HG03196 (cell line): ENCODE results near the gene TJP2.
A peak's percentile ranks its signal among the peaks of the same experiment; 100 is the strongest.
"Not testable (repeated sequence)": the region's sequence is repeated elsewhere in the genome, so short reads cannot be mapped to it uniquely, and the experiment has no call there.

Experiments
- ATAC-seq: cut with Tn5 transposase; IDR thresholded peaks from one replicate; pipeline ENCODE4 v1.9.1; 2021; ENCODE audit not compliant: unreplicated experiment

TJP2 gene

DNA sequence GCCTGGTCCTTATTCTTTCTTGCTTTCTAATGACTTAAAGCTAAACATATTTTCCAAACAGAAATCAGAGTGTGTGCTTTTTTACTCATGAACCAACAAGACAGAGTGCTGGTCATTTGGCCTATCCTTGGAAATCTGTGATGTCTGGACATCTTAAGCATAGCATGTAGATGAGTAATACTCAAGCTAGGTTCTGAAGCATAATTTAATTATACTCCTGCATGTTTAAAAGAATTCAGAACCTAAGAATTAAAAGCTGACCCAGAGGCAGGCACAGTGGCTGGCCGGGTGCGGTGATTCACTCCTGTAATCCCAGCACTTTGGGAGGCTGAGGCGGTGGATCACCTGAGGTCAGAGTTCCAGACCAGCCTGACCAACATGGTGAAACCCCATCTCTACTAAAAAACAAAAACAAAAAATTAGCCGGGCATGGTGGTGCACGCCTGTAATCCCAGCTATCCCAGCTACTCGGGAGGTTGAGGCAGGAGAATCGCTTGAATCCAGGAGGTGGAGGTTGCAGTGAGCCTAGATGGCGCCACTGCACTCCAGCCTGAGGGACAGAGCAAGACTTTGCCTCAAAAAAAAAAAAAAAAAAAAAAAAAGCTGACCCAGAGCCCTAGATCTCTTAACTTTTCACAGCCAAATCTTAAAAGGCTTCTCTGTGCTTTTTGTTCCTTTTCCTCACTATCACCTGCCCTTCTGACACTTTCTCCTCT is 16.2 kb upstream of the TJP2 start:
- no peak for ATAC-seq

DNA sequence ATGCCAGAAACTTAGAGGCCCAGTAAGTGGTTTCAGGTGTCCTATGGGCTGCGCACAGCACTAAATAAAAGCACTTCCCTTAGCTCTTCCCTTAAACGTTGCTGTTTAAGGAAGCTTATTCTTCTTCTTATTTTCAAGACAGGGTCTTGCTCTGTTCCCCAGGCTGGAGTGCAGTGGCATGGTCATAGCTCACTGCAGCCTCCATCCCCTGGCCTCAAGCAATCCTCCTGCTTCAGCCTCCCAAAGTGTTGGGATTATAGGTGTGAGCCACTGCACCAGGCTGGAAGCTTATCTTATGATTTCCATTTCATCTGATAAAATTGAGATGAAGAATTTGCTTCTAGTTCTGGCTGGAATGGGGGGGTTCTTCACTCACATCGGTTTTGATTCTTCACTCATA is 15.6 kb upstream of the TJP2 start:
- no peak for ATAC-seq

DNA sequence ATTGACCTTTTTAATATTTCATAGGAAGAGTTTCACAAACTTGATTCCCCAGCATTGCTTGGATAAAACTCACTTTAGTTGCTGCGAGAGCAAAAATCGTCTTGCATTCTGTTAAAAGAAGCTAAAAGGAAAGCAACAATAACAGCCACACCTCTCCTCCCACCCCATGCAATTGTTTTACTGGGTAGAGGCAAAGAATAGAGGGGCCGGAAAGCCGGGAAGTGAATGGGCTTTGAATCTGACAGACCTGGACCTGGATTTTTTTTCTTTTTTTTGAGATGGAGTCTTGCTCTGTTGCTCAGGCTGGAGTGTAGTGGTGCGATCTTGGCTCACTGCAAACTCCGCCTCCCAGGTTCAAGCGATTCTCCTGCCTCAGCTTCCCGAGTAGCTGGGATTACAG is 9.5 kb upstream of the TJP2 start:
- ATAC-seq = not testable (repeated sequence)

DNA sequence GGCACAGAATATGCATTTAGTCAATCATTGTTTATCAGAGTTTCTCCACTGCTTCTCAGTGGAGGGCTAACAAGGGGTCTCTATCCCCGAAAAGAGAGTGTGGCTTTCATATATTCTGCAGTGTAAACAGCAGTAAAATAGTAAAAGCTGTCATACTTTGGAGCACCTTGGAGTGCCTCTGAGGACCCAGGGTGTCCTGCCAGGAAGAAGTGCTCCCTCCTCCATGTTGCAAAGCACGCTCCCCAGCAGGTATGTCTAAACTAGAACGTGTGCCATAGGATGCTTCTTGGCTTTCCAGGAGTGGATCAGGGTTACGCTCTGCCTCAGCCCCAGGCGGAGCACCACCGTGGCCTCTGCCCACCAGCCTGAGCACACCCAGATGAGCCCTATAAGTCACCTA is 8.5 kb upstream of the TJP2 start:
- ATAC-seq = no peak

DNA sequence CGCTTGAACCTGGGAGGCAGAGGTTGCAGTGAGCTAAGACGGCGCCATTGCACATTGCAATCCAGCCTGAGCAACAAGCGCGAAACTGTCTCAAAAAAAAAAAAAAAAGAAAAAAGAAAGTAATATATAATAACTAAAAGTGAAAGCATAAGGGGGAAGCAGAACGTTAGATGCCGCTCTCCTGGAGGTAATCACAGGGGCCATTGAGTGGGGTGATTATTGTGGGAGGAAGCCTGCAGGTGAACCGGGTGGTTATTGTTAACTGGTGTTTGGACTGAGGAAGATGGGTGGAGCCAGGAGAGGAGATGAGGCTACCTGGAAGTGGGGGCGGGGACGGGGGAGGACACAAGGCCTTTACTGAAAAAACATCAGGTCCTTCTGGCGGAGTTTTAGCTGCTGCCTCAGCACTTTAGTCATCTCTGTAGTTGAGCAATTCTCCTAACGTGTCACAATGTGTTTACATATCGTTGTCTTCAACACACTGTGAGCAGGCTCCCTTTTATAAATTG is 5.3 kb upstream of the TJP2 start:
- peak; percentile 39 for ATAC-seq

DNA sequence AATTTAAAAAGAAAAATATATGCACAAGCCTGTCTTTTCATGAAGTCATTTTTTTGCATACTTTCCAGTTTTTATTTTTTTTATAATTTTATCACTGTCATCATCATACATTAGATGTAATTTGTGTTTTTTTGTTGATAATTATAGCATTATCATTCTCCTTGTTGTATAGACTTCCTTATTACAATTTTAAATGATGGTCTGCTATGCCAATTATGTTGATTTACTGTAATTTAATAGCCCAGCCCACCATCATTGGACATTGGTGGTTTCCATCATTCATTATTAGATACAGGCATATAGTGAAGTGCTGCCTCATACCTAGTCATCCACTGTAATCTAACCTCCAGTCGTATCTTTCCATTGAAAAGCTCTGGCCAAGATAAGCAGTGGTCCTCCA is 3.8 kb upstream of the TJP2 start:
- no peak for ATAC-seq

DNA sequence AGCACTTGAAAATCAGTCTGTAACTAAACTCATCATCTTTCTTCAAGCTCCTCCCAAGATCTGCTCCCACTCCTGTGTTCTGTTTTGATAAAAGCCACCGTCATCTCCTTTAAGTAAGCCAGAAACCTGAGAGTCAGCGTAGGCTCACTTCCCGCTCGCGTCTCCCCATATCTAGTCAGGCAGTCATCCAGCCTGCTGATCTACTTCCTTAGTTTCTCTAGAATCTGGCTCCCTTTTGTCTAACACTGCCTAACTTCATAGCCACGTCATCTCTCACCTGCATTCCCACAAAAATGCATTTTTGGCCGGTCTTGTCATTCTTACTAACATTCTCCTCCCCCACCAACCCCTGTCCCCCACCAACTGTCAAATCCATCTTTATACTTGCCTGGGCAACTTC is 3.0 kb upstream of the TJP2 start:
- no peak for ATAC-seq

DNA sequence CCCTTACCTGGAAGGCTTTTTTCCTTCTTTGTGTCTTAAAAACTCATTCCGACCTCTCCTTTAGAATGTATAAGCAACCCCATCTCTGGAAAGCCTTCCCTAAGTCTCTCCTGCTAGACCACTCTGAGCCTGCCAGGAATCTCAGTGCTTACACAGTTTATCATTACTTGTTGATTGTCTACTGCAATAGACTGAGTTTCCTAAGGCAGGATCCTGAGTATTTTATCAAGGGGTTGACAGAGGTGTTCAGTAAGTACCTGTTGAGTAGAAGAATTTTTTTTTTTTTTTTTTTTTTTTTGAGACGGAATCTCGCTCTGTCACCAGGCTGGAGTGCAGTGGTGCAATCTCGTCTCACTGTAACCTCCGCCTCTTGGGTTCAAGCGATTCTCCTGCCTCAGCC is 2.6 kb upstream of the TJP2 start:
- ATAC-seq = no peak

DNA sequence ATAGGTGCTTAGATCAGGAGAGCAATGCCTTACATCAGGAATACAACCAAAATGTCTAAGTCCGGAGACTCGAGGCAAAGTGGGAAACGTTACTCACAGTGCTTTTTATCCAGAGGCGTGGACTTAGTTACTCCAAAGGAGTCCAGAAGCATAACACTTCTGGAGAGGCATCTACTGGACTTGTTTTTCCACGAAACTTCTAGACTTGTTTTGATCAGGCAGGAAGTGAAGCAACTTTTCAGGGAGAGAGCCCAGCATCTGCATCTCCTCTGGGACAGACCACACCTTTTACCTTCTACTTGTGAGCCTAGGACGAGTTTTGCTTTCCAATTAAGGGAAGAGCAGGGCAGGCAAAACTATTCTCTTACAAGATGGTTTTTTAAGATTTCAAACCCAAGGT is 1.2 kb upstream of the TJP2 start:
- ATAC-seq = no peak

DNA sequence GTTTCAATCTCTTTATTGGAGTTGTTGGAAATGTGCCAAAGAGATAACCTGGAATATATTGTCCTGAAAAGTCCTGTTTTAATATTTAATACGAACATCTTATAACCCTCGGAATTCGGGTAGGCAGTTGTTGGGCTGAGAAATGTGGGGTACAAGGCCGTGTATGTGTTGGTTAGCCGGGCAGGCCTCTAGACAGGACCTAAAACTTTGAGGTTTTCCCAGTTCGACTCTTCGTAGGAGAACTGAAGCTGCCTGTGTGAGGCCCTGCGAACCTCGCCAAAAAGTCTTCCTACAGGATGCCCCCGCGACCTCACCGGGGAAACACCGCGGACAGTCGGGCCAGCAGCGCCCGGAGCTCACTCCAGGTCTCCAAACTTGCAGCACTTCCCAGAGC is 583 bp upstream of the TJP2 start:
- ATAC-seq = no peak

DNA sequence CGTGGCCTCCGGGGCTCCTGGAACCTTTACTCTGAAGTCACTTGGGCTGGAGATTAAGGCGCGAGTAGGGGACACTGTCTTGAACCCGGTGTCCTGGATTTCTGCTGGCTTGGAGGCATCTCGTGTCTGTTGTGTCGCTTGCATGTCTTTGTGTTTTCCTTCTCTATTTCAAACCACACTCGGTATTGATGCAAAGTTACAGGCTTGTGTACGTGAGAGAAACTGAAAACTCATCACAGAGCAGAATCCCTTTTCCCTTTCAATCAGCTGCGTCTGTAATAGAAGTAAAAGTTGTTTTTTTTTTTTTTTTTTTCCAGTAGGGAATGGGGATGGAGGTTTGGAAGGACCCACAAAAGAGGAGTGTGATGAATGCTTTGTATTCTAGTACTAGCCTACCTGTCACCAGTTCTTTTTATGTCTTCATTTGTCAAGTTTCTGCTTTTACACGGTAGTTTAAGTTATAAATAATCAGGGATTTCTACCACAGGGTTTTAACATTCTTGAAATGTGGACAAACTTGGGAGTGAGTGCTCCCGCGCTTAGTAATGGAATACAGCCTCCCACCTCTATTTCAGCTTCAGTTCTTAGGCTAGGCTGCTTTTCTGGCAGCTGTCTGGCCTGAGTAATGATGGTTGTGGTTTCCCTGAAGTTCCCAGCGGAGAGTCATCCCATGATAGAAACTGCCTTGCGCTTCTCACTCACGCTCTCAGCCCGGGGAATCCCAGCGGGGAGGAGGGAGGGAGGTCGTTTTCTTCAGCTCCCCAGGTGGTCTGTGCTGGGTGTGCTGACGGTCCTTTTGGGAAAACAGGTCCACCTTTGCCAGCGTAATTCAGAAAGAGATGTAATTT is 763 bp downstream of the TJP2 start:
- peak; percentile 58 for ATAC-seq

DNA sequence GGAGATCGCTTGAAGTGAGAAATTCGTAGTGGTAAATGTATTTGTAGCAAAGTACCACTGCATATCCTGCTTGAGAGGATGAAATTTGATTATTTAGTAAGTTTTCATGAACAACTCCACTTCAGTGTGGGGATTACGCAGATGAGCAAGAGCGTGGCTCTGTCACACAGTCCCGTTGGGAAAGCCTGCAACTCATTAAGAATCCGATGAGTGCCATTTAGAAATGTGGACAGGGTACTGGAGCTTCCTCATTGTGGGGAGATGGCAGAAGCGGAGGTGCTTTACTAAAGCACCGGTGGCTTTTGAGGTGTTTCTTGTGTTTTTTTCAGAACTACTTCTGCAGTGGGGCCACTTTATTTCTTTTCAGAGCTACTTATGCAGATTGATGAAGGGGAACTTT is 1.4 kb downstream of the TJP2 start:
- peak; percentile 17 for ATAC-seq

DNA sequence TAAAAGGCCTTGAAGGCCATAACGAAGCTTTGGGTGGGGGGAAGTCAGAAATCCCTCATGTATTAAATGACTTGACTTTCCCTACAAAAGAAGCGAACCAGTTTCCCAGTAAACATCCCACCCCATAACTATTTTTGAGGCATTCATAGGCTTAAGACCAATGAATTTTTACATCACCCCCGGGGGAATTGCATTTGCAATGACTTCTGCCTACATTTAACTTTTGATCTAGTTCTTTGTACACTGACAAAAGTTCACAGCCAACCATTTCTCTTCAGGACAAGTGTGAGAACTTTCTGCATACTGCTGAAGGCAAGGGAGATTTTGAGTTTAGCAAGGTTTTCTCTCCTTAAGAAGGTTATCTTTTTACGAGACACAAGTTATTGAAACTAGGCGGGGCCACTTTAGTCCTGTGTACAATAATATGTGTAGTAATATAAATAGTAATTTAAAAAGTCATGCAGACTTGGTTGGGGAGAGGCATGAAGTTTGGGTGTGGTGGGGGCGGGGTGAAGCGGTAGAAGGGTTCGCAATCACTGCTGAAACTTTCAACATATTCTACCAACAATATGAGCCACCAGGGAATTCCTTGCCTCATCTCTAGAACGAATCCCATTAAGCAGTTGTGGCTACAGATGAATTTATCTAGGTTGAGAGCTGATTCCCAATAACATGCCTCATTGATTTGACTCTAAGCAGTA is 2.5 kb downstream of the TJP2 start:
- no peak for ATAC-seq

DNA sequence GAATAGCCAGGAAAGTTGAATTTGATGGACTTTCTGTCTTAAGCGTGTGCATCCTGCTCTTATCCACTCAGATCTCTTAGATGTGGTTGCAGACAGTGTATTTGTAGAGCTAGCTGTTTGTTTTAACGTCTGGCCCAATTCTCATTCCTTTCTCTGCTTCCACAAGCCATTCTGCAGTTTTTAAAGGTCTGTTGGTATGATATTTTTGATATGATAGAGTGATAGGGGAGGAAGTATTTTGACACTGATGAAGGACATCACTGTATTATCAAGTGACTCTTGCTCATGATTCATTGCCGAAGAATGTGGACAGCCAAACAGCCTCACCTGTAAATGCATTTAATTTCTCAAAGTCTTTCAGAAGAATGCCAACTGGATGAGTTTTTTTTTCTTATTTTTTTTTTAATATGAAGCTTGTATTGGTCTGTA is 4.5 kb downstream of the TJP2 start:
- ATAC-seq = no peak

DNA sequence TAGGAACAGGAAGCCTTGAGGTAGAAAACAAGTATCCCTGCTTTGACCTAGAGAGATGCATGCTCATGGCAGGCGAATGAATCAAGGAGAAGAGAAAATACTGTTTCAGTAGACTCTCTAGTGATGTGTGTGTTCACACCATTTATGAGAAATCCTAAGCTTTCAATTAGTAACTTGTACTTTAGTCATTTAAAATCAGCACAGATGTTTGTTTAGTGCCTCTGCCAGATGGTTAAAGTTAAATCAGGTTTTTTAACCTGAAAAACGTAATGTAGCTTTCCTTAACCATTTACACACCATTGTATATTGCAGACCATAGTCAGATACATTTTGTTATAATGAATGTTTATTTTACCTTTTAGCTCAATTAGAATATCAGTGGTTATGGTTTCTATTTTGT is 5.0 kb downstream of the TJP2 start:
- no peak for ATAC-seq

DNA sequence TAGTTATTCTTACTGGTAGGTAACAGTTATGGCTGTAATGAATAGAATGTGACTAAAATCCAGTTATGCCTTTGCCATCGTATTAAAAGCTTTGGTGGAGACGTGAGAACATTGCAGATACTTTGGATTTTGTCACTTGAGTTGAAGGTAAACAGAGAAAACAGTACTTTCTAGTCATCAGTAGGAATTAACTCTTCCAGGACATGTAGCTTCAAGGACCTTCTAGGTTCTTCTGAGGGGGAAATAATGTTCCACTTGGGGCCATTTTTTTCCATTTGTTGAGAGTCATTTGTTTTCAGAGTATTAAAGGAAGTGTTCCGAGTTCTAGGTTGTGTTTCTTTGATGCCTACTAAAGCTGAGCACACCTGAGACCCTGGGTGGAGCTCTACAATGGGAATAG is 6.1 kb downstream of the TJP2 start:
- ATAC-seq = no peak

DNA sequence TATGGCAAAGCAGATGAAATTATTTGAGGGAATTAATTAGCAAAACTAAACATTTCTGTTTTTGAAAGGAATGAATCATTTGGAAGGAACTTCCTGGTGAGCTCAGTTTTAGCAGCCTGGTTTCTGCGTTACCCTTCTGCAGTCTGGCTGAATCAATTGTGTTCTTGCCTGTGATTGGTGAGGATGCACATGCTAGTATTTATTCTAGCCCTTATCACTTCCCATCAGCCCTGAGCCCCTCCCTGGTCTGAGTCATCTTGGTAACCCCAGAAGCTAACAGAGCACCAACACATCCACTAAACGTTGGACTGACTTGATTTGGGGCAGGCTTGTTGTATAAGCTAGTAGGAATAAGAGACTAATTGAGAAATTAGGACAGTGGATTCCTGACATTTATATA is 6.6 kb downstream of the TJP2 start:
- no peak for ATAC-seq

DNA sequence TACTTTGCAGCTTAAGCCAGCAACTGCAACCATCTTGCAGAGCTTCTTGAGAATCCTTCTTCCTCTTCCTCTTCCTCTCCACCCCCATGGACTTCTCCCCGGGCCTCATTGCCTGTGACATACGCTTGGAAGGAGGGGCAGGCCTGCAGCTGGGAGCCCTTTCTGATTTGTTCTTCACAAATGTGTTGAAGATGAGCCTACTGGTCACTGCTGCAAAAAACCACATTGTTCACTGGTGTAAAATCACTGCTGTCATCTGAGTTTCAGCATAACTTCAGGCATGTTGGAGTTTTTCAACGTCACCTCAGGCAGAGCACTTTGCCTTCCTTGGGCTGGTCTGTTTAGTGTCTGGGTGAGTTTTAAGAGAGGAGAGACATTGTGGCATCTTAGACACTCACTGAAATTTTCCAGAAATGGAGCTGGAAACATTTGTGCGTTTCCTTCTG is 7.9 kb downstream of the TJP2 start:
- no peak for ATAC-seq

DNA sequence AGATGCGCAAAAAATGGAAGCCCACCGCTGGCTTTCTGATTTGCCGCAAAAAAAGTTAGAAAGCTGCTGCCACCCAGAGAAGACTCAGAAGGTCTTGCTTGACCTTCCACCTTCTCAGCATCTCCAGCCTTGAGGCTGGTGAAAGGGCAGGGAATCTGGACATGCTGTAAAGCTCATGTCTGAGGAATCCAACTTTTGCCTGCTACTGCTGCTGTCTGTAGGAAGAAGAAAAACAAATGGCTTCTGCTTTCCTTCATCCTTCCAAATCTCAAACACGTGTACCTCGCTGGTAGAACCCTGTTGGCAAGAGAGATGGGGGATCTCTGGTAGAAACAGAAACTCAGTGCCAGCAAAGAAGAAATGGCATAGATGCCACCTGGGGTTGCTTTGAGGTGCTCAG is 10.2 kb downstream of the TJP2 start:
- ATAC-seq = no peak

DNA sequence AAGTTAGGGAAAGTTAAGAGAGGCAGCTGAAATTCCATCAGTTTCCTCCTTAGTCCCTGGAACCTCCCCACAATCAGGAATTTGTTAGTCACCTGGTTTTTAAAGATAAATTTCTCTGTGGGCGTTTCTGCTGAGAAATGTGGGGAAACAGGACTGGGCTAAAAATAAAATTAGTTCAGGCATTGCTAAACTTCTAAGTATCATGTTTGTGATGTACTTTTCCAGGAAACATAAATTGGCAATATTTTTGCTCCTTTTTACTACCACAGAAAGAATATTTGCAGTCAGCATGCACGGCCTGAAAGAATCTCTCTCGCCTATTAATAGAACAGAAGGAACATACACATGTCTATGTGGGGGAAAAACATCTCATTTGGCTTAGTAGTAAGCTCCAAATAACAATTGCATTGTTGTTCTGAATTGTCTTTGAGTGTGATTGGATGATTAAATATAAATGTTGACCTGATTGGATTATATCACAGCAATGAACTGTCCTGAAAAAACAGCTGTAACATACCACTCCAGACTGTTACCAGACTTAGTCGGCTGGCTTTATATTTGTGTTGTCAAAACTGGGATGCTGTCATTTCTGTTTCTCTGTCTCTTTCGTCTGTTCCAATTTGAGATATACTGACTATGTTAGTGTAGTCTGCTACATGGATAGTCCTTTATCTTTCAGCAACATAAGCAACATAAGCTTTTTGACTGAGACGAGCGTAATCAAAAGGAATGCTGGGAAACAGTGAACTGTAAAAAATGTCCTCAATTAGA is 12.9 kb downstream of the TJP2 start:
- no peak for ATAC-seq

DNA sequence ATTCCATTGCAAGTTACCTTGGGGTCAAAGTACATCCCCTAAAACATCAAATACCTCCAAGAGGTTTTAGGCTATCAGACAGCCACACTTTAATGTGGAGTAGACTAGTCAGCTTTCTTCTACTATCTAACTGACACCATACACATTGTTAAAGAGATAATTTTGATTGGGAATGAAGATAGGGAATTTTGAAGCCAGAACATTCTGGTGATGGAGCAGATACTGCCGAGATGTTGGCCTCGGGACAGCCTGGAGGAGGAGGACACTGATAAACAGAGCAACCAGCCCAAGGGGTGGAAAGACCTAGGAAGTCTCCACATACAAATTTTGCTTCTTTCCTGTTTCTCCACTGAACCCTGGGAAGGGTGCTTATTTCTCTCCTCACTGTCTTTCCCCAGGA is 14.9 kb downstream of the TJP2 start:
- ATAC-seq = no peak
